Activated naive CD4-positive, alpha-beta T cell treated with Interleukin-2 at 50 U/mL for 16 hours (primary cell): ENCODE results near the gene DSP.

Source experiments
- DNase-seq: peaks from one replicate; pipeline ENCODE4 v3.0.0-alpha.2; 2020

Gene DSP

GRCh38 chr6:7535498-7535897 is 6.0 kb upstream of the DSP start:
- no peak for DNase-seq

- DNase-seq, result no peak
Measured at GRCh38 chr6:7537565-7538174, 3.8 kb upstream of the DSP start.

GRCh38 chr6:7538484-7538883 is 3.0 kb upstream of the DSP start:
- DNase-seq, result no peak

- no peak for DNase-seq
Measured at GRCh38 chr6:7540595-7540994, 876 bp upstream of the DSP start.

GRCh38 chr6:7542065-7542873 is 798 bp downstream of the DSP start:
- DNase-seq, result no peak

GRCh38 chr6:7542874-7543624 is 1.6 kb downstream of the DSP start:
- DNase-seq, result no peak

- DNase-seq, result no peak
Measured at GRCh38 chr6:7543789-7544424, 2.4 kb downstream of the DSP start.

GRCh38 chr6:7544597-7544996 is 3.1 kb downstream of the DSP start:
- DNase-seq, result no peak

- no peak for DNase-seq
Measured at GRCh38 chr6:7545316-7546019, 4.0 kb downstream of the DSP start.

GRCh38 chr6:7546020-7546369 is 4.5 kb downstream of the DSP start:
- no peak for DNase-seq

GRCh38 chr6:7546383-7546782 is 4.9 kb downstream of the DSP start:
- no peak for DNase-seq

GRCh38 chr6:7546896-7547295 is 5.4 kb downstream of the DSP start:
- no peak for DNase-seq

- DNase-seq, result no peak
Measured at GRCh38 chr6:7547315-7547714, 5.8 kb downstream of the DSP start.

GRCh38 chr6:7550433-7550801 is 8.9 kb downstream of the DSP start:
- no peak for DNase-seq

GRCh38 chr6:7554533-7555275 is 13.2 kb downstream of the DSP start:
- no peak for DNase-seq

- DNase-seq, result no peak
Measured at GRCh38 chr6:7555671-7556070, 14.2 kb downstream of the DSP start.

- DNase-seq, result no peak
Measured at GRCh38 chr6:7556394-7557106, 15.1 kb downstream of the DSP start.

GRCh38 chr6:7557652-7558051 is 16.2 kb downstream of the DSP start:
- no peak for DNase-seq

GRCh38 chr6:7558781-7559180 is 17.3 kb downstream of the DSP start:
- DNase-seq, result no peak

GRCh38 chr6:7559196-7559595 is 17.7 kb downstream of the DSP start:
- DNase-seq, result no peak

GRCh38 chr6:7559651-7560385 is 18.3 kb downstream of the DSP start:
- DNase-seq, result no peak
